PC-3 (cell line): ENCODE measurements around the gene HIBCH. TPM values are rescaled to one million over a fixed set of nuclear protein-coding genes. Genes with fewer than 3 reads are reported as not detected.

Experiments used
- ATAC-seq: fragments of 200-7000 bp; cut with Tn5 transposase; 2 replicates; pipeline ENCODE4 v1.9.1; 2020; ENCODE audit warnings: mild to moderate bottlenecking, moderate library complexity
- BruUV-seq: library from RNA; stranded (reverse); fragments of 400-500 nt; replicated peaks from 2 replicates; lab custom pipeline; 2021; lab: Mats Ljungman, UMichigan
- CTCF ChIA-PET: fragments of 300-600 bp; sonication (Branson Sonifier 250); formaldehyde crosslinking; loops from one replicate; lab custom pipeline; 2022; ENCODE audit warnings: antibody characterized with exemption; lab: Charles Lee
- POLR2A ChIA-PET: fragments of 300-600 bp; sonication (Branson Sonifier 250); formaldehyde crosslinking; loops from one replicate; lab custom pipeline; 2022; ENCODE audit warnings: antibody characterized with exemption; ENCODE audit not compliant: unreplicated experiment; lab: Charles Lee
- DNase-seq: peaks from one replicate; pipeline ENCODE4 v3.0.0-alpha.2; 2015
- H2AFZ ChIP-seq: fragments of 300-600 bp; sonication (generic); 2 replicates; pipeline ENCODE4 v1.6.0; 2016; ENCODE audit warnings: antibody characterized with exemption, low read length
- H3F3A ChIP-seq: fragments of 300-600 bp; sonication (generic); one replicate; pipeline ENCODE4 v1.6.0; 2017; ENCODE audit warnings: antibody characterized with exemption, low read length, control low read depth, mild to moderate bottlenecking; ENCODE audit not compliant: unreplicated experiment
- H3K27ac ChIP-seq: fragments of 300-600 bp; sonication (generic); 2 replicates; pipeline ENCODE4 v1.5.1; 2016; ENCODE audit warnings: mild to moderate bottlenecking, low read length
- H3K27me3 ChIP-seq: fragments of 300-600 bp; sonication (generic); 2 replicates; pipeline ENCODE4 v1.6.1; 2016; ENCODE audit warnings: low read length, mixed read lengths
- H3K36me3 ChIP-seq: fragments of 300-600 bp; sonication (generic); 2 replicates; pipeline ENCODE4 v1.6.1; 2016; ENCODE audit warnings: low read depth, mixed run types, low read length, mixed read lengths
- H3K4me1 ChIP-seq: fragments of 300-600 bp; sonication (generic); 2 replicates; pipeline ENCODE4 v1.5.1; 2016; ENCODE audit warnings: low read length; ENCODE audit not compliant: insufficient read depth
- H3K4me2 ChIP-seq: fragments of 300-600 bp; sonication (generic); 2 replicates; pipeline ENCODE4 v1.6.0; 2016; ENCODE audit warnings: low read length
- H3K4me3 ChIP-seq: fragments of 300-600 bp; sonication (generic); 2 replicates; pipeline ENCODE4 v1.5.1; 2016; ENCODE audit warnings: mild to moderate bottlenecking, low read length, mixed read lengths
- H3K79me2 ChIP-seq: fragments of 300-600 bp; sonication (generic); 2 replicates; pipeline ENCODE4 v1.6.1; 2017; ENCODE audit warnings: low read length, mixed read lengths
- H3K9ac ChIP-seq: fragments of 300-600 bp; sonication (generic); 2 replicates; pipeline ENCODE4 v1.6.0; 2016; ENCODE audit warnings: mild to moderate bottlenecking, low read length
- H3K9me2 ChIP-seq: fragments of 300-600 bp; sonication (generic); replicated peaks from 2 replicates; pipeline ENCODE4 v1.6.1; 2016; ENCODE audit warnings: mixed run types, low read length, mixed read lengths
- H3K9me3 ChIP-seq: fragments of 300-600 bp; sonication (generic); 2 replicates; pipeline ENCODE4 v1.6.1; 2016; ENCODE audit warnings: low read length, mixed read lengths
- H4K20me1 ChIP-seq: fragments of 300-600 bp; sonication (generic); 2 replicates; pipeline ENCODE4 v1.6.1; 2016; ENCODE audit warnings: low read length, mixed read lengths
- EZH2 ChIP-seq: fragments of 300-600 bp; sonication (generic); IDR thresholded peaks from one replicate; pipeline ENCODE4 v1.6.1; 2017; ENCODE audit warnings: antibody characterized with exemption, mild to moderate bottlenecking, low read length; ENCODE audit not compliant: unreplicated experiment
- EZH2phosphoT487 ChIP-seq: fragments of 300-600 bp; sonication (generic); IDR thresholded peaks from 2 replicates; pipeline ENCODE4 v1.6.1; 2018; ENCODE audit warnings: mild to moderate bottlenecking, antibody characterized with exemption, low read length, borderline replicate concordance
- intact Hi-C: fragments of 100-400 bp; cut with micrococcal nuclease; formaldehyde crosslinking; loops from 2 replicates; pipeline ENCODE4 v1.9.0; 2023
- total RNA-seq: library from RNA; depleted of rRNA; stranded (reverse); fragments of >200 nt; gene quantifications from 2 replicates; pipeline ENCODE4 v1.2.3, GENCODE V29; 2014
- TF ChIP-seq, protein P1 (sequence below): fragments of 300-600 bp; sonication (generic); conservative IDR thresholded peaks from 2 replicates; pipeline ENCODE4 v1.5.1; 2017; ENCODE audit warnings: antibody characterized with exemption, low read depth, mild to moderate bottlenecking, low read length

The HIBCH gene
- total RNA-seq, 1 experiment from 2014 or later, result 12.0 TPM

DNA sequence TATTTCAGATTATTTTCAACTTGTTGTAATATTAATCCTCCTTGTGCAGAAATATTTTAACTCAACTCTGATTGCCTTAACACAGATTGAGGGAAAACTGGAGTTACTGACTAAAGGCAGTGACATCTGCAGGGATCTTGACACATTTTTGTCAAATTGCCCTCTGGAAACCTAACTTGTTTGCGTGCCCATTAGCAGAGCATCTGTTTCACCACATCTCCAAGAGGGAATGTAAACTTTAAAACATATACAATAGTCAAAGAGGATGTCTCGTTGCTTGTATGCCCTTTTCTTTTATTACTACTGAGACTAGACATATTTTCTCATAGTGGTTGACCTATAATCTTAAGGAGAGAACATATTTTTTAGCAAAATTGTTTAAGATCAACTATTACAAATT lies 38.0 kb upstream of the HIBCH start:
- no peak overlapping the region for H3K4me3 ChIP-seq
- H3K27ac ChIP-seq, result no peak overlapping the region
- TF ChIP-seq, protein P1, sequence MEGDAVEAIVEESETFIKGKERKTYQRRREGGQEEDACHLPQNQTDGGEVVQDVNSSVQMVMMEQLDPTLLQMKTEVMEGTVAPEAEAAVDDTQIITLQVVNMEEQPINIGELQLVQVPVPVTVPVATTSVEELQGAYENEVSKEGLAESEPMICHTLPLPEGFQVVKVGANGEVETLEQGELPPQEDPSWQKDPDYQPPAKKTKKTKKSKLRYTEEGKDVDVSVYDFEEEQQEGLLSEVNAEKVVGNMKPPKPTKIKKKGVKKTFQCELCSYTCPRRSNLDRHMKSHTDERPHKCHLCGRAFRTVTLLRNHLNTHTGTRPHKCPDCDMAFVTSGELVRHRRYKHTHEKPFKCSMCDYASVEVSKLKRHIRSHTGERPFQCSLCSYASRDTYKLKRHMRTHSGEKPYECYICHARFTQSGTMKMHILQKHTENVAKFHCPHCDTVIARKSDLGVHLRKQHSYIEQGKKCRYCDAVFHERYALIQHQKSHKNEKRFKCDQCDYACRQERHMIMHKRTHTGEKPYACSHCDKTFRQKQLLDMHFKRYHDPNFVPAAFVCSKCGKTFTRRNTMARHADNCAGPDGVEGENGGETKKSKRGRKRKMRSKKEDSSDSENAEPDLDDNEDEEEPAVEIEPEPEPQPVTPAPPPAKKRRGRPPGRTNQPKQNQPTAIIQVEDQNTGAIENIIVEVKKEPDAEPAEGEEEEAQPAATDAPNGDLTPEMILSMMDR, result no peak
- no peaks in the 10 kb centered on the region for H3K9me3 ChIP-seq
- H4K20me1 ChIP-seq, result no peaks in the 10 kb centered on the region
- H3K36me3 ChIP-seq, result no peaks in the 10 kb centered on the region
- ChIA-PET POLR2A (no interaction called here), CTCF (no interaction called here)
- ATAC-seq (no peak), DNase-seq (no peak)
- no peak overlapping the region for H2AFZ ChIP-seq
- H3K9ac ChIP-seq, result no peak overlapping the region
- no peaks in the 10 kb centered on the region for H3K9me2 ChIP-seq
- no peaks in the 10 kb centered on the region for H3K4me1 ChIP-seq
- intact Hi-C loops, result no loop called here
- no peaks in the 10 kb centered on the region for H3K79me2 ChIP-seq
- BruUV-seq, result no TSS peak
- no peaks in the 10 kb centered on the region for H3K27me3 ChIP-seq
- no peaks in the 10 kb centered on the region for H3F3A ChIP-seq
- no peak overlapping the region for H3K4me2 ChIP-seq

- Histone ChIP-seq H3K4me2 (no peak overlapping the region), H3K4me1 (no peaks in the 10 kb centered on the region), H3K36me3 (no peaks in the 10 kb centered on the region), H3K9me3 (no peaks in the 10 kb centered on the region), H4K20me1 (no peaks in the 10 kb centered on the region), H3K27me3 (no peaks in the 10 kb centered on the region), H3K79me2 (no peaks in the 10 kb centered on the region), H3K4me3 (no peak overlapping the region), H3K9ac (no peak overlapping the region), H3K9me2 (no peaks in the 10 kb centered on the region), H3K27ac (no peak overlapping the region), H3F3A (no peaks in the 10 kb centered on the region), H2AFZ (no peak overlapping the region)
- intact Hi-C loops, result no loop called here
- ATAC-seq, result no peak
- TF ChIP-seq, protein P1, result no peak
- no peak for TF ChIP-seq EZH2phosphoT487
- TF ChIP-seq EZH2, result no peak
- DNase-seq, result no peak
- CTCF ChIA-PET, result no interaction called here
- POLR2A ChIA-PET, result no interaction called here
- no TSS peak for BruUV-seq
Measured at GRCh38 chr2:190355968-190356644, 36.5 kb upstream of the HIBCH start.

DNA sequence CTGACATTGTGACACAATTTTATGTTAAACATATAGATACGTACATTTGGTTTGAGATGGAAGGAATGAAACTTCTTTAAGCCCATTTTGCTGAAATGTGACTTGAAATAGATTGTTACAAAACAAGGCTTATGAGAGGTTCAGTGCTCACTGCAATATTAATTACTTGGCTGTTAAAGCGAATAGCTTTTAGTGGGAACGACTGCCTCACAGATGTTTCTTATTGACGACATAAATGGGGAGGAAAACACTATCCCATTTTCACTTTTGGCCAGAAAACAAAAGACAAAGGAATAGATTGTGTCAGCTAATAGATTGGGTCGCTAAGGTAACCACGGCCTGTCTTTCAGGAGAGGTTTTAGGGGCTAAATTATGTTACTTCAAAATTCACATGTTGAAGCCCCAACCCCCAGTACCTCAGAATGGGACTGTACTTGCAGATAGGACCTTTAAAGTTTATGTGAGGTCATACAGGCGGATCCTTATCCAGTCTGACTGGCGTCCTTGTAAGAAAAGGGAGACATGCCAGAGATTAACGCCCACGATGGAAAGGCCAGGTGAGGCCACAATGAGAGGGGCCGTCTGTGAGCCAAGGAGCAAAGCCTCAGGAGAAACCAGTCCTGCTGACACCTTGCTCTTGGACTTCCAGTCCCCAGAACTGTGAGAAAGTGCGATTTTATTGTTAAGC lies 34.5 kb upstream of the HIBCH start:
- no peak for TF ChIP-seq EZH2phosphoT487
- TF ChIP-seq EZH2, result no peak
- TF ChIP-seq, protein P1, result no peak
- Histone ChIP-seq H3K27me3 (no peaks in the 10 kb centered on the region), H3K27ac (no peak overlapping the region), H3K9ac (no peak overlapping the region), H2AFZ (no peak overlapping the region), H3K79me2 (no peaks in the 10 kb centered on the region), H3K4me2 (no peak overlapping the region), H3K9me3 (no peaks in the 10 kb centered on the region), H3K36me3 (no peaks in the 10 kb centered on the region), H3K9me2 (no peaks in the 10 kb centered on the region), H3K4me3 (no peak overlapping the region), H3K4me1 (no peaks in the 10 kb centered on the region), H3F3A (no peaks in the 10 kb centered on the region), H4K20me1 (no peaks in the 10 kb centered on the region)
- ChIA-PET POLR2A (no interaction called here), CTCF (no interaction called here)
- intact Hi-C loops, result no loop called here
- DNase-seq (no peak), ATAC-seq (no peak)
- no TSS peak for BruUV-seq
